ENCODE results near the gene PTTG1IP.
A peak's percentile ranks its signal among the peaks of the same experiment; 100 is the strongest.

The PTTG1IP gene

DNA sequence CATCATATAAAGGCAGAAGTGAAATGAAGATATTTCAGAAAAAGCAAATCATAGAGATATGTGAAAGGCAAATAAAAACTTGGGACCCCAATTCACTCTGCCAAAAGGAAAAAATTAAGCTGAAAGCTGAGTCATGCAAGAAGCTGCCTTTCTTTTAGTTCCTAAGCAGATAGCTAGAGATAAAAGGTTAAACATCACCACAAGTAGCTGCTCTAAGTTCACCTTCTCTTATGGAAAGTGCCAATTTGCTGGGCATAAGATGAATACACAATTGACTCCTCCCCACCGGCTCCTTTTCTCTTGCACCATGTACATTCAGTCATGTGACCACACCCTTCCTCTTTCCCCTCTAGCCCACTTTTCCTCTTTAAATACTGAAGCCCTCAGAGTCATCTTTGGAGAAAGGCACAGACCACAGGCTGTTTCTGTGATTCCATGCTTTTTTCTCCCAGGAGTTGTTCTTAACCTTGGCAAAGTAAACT lies 50.3 kb downstream of the PTTG1IP start:
- no peak for ATAC-seq
- DNase-seq: no peak

DNA sequence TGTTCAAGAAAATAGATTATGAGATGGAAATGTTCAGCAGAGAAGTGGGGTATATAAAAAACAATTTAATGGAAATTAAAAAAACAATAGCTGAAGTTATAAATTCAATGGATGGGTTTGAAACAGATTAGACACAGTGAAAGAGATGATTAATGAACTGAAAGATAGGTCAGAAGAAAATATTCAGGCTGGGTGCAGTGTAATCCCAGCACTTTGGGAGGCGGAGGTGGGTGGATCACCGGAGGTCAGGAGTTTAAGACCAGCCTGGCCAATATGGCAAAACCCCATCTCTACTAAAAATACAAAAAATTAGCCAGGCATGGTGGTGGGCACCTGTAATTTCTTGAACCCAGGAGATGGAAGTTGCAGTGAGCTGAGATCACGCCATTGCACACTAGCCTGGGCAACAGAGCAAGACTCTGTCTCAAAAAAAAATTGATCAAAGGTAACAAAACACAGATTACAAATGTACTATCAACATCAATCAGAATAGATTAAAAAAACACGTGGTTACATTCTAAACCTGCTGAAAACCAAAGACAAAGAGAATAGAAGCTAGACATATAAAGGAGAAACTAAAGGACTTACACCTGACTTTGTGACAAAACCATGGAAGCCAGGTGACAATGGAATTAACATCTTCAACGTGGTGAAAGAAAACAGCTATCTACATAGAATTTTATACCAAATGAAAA lies 50.9 kb downstream of the PTTG1IP start:
- no peak for ATAC-seq
- DNase-seq: no peak
- Mint-ChIP-seq H3K4me3 (no peak overlapping the region), H3K9me3 (peaks cover 16 to 44% of the 10 kb centered on the region in 2 donors), H3K4me1 (no peaks in the 10 kb centered on the region), H3K27ac (no peak overlapping the region), H3K27me3 (peaks cover 18% of the 10 kb centered on the region)

More for the DNA sequence above, 50.3 kb downstream of the PTTG1IP start:
- no peak overlapping the region for H3K4me3 Mint-ChIP-seq
- no peak overlapping the region for H3K27ac Mint-ChIP-seq
- H3K9me3 Mint-ChIP-seq: peaks cover 22 to 50% of the 10 kb centered on the region in 2 donors
- no peaks in the 10 kb centered on the region for H3K4me1 Mint-ChIP-seq
- H3K27me3 Mint-ChIP-seq: peaks cover 18% of the 10 kb centered on the region

DNA sequence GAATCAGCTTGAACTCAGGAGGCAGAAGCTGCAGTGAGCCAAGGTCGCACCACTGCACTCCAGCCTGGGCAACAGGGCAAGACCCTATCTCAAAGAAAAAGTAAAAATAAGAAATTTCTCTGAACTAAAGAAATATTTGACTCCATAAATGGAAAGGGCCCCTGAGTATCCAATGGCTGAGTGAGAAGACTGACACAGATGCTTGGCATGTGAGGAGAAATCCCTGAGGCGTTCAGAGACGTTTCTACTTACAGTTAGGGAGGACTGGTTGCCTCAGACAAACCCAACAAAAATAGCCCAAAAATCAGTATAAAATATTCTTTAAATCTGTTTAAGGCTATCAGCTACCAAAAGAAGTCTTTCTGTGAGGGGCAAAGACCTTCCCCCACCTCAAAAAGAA lies 52.6 kb downstream of the PTTG1IP start:
- Mint-ChIP-seq H3K27ac (no peak overlapping the region), H3K4me3 (no peak overlapping the region), H3K9me3 (peaks cover 10 to 37% of the 10 kb centered on the region in 2 donors), H3K27me3 (peaks cover 11% of the 10 kb centered on the region), H3K4me1 (peaks cover 13% of the 10 kb centered on the region)
- no peak for ATAC-seq
- DNase-seq: no peak

DNA sequence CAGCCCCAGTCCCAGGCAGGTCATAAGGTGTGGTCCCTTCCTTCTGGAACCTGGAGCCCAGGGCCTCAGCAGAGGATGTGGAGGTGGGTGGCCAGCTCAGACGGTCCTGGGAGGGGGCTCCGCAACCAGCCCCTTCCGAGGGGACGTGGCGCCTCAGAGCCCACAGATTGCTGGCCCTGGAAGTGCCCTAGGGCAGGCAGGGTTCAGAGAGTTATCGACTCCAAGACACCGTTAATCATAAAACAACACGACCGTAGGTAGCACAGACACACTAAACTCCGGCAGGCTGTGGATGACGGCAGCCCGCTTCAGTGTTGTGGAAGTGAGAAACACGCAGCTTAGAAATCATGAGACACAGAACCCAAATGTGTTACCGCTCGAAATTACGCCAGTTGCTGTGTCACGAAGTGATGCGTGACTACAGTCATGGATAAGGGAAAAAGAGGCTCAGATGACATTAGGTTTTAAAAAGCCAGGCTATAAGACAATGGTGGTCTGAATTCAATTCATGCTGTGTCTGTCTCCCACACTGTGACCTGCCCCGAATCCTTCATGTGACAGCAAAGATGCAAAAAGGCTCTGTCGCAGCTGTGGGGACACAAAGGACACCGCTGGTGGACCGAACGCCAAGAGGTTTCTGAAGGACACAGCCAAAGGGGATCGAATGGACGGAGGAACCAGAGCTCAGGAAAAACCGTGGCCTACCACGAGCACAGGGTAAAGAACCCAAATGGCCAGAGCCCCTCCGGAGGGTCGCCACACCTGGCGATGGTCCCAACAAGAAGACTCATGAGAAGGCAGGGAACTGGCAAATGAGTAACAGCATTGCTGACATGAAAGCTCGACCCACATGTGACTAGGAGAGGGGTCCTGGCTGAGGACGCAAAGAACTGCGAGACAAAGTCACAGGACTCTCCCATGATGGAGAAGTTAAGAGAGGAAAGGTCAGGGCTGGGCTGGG lies 53.9 kb downstream of the PTTG1IP start:
- peak overlapping the region in 1 of 2 donors; percentile 42 for H3K27ac Mint-ChIP-seq
- H3K9me3 Mint-ChIP-seq: peaks cover 10 to 37% of the 10 kb centered on the region in 2 donors
- H3K27me3 Mint-ChIP-seq: peaks cover 11% of the 10 kb centered on the region
- no peak for DNase-seq
- H3K4me1 Mint-ChIP-seq: peaks cover 21% of the 10 kb centered on the region
- H3K4me3 Mint-ChIP-seq: peak overlapping the region; percentile 31 to 51
- ATAC-seq: no peak

DNA sequence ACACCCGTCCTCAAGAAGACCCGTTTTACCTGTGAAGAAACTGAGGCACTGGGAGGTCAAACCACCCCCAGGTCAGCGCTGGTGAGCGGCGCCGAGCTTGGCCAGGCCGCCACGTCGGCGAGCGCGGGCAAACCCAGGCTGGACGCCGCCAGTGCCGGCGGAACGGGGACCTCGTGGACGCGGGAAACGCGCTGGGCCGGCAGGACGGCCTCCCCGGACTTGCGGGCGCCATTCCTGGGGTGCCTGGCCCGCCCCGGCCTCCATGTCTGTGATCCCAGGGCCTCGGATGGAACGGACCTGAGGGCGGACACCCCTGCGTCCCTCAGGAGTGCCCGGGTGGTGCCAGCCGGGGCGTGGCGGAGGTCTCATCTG lies 54.9 kb downstream of the PTTG1IP start:
- H3K9me3 Mint-ChIP-seq: peaks cover 10 to 32% of the 10 kb centered on the region in 2 donors
- ATAC-seq (no peak), DNase-seq (no peak)
- H3K27me3 Mint-ChIP-seq: peaks cover 11% of the 10 kb centered on the region
- peaks cover 21% of the 10 kb centered on the region for H3K4me1 Mint-ChIP-seq
- peak overlapping the region in 1 of 2 donors; percentile 78 for H3K27ac Mint-ChIP-seq
- peak overlapping the region; percentile 32 to 62 for H3K4me3 Mint-ChIP-seq

DNA sequence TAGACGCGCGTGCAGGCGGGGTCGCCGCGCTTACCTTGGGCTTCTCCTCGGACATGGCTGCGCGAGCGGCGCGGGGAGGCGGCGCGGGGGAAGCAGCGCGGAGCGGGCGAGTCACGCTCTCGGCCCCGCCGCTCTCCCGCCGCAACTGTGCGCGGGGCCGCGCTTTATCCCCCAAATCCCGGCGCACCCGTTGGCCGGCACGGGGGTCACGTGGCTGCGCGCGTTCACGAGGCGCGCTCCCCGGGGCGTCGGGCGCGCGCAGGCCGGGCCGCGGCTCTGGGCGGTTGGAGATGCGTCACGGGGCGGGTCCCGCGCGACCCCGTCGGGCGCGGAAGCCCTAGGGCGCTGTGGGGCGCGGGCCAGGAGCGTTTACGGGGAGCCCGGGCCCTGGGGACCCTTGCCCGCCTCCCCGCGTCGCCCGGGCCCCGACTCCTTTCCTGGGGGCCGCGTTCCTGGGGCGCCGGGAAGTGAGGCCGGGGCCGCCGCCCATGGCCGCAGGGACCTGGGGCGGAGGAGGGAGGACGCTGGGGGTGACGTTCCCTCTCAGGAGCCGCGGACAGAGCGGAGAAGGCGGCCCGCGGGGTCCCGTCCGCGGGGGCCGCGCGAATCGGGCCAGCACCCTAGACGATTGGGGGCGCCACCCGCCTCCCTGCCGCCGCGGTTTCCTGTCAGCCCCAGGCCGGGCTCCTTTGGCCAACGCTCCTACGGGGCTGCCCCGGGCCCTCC lies 55.4 kb downstream of the PTTG1IP start, which contains the start of gene SUMO3:
TSS of gene SUMO3 (minus strand) at position 149 of the 726 bp plus-strand sequence. CDS start at position 55, 94 bp downstream.
- Mint-ChIP-seq H3K9me3 (peaks cover 10 to 26% of the 10 kb centered on the region in 2 donors), H3K27me3 (peaks cover 11% of the 10 kb centered on the region), H3K27ac (peak within 1 kb of the TSS in 1 of 2 donors; percentile 78), H3K4me1 (peaks cover 24% of the 10 kb centered on the region), H3K4me3 (peak within 1 kb of the TSS; percentile 75 to 80)
- peak; percentile 88 to 92 for DNase-seq
- peak; percentile 79 for ATAC-seq

DNA sequence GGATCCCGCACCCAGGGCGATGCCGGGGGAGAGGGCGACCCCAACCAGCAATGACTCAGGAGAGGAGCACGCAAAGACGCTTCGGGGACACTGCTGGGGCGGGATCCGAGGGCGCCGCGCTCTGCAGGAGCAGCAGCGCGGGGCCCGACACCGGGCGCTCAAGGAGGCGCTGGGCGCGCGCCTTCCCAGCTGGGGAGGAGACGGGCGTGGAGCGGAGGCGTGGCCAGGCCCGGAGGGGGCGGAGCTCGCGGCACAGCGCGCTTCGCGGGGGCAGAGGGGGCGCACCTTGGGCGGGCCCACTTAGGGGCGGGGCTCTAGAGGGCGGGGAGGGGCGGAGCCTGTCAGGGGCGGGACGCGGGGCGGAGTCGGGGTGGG lies 56.0 kb downstream of the PTTG1IP start:
- Mint-ChIP-seq H3K4me3 (peak overlapping the region; percentile 75 to 80), H3K27ac (peak overlapping the region in 1 of 2 donors; percentile 76), H3K9me3 (peaks cover 10 to 21% of the 10 kb centered on the region in 2 donors), H3K4me1 (peaks cover 30% of the 10 kb centered on the region), H3K27me3 (peaks cover 11% of the 10 kb centered on the region)
- DNase-seq: peak; percentile 90 to 91
- peak; percentile 81 for ATAC-seq

DNA sequence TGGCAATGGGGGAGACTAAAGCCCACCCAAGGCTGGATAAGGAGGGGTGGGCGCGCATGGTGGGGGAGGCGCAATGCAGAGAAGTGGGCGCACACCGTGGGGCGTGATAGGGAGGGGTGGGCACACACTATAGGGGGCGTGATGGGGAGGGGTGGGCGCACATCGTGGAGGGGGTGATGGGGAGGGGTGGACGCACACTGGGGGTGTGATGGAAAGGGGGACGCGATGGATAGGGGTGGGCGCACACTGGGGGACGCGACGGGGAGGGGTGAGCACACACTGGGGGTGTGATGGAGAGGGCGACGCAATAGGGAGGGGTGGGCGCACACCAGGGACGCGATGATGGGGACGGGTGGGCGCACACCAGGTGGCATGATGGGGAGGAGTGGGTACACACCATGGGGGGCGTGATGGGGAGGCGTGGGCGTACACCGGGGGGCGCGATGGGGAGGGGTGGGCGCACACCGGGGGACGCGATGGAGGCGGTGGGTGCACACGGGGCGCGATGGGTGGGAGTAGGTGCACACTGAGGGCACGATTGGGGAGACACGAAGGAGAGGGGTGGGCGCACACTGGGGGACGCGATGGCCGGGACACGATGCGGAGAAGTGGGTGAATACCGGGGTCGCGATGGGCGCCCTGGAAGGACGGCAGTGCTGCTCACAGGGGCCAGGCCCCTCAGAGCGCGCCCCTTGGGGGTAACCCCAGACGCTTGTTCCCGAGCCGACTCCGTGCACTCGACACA lies 56.6 kb downstream of the PTTG1IP start:
- Mint-ChIP-seq H3K27me3 (peaks cover 11% of the 10 kb centered on the region), H3K9me3 (peaks cover 4 to 15% of the 10 kb centered on the region in 2 donors), H3K4me1 (peaks cover 34% of the 10 kb centered on the region), H3K4me3 (peak overlapping the region; percentile 81 to 91), H3K27ac (peak overlapping the region in 1 of 2 donors; percentile 87)
- ATAC-seq: peak; percentile 51
- no peak for DNase-seq

DNA sequence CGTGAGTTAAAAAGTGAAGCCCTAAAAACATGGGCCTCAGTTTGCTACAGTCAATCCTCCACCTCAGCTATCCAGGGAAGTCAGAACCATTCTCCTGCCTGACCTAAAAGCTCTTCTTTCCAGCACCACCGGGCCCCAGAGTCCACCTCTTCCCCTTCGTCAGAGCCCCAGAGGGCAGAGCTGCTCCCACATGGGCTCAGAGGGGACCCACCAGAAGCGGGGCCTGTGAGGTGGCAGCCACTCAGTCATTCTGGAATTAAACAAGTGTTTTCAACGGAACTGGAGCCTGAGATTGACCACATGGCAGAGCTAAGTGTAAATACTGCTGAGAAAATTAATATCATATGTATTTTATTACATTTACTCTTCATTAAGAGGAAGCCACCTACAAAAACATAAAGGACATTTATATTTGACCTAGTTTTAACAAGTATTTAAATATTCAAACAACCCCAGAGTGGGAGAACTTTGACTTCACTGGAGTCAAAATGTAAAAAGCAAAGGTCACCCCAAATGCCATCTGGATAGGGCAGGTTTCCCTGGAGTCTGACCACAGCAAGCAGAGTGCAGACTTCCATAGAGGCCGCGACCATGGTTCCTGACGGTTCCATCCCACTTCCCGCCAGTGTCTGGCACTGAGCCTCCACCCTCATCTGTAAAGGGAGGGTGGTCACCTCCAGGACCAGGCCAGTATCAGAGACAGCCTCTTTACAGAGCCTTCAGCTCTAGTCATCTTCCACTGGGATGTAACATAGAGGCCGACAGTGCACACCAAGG lies 57.5 kb downstream of the PTTG1IP start:
- DNase-seq (no peak), ATAC-seq (no peak)
- Mint-ChIP-seq H3K4me1 (peaks cover 42% of the 10 kb centered on the region), H3K27ac (peak overlapping the region in 1 of 2 donors; percentile 59), H3K4me3 (peak overlapping the region; percentile 81 to 91), H3K9me3 (peaks cover 0 to 11% of the 10 kb centered on the region in 2 donors), H3K27me3 (peaks cover 11% of the 10 kb centered on the region)

DNA sequence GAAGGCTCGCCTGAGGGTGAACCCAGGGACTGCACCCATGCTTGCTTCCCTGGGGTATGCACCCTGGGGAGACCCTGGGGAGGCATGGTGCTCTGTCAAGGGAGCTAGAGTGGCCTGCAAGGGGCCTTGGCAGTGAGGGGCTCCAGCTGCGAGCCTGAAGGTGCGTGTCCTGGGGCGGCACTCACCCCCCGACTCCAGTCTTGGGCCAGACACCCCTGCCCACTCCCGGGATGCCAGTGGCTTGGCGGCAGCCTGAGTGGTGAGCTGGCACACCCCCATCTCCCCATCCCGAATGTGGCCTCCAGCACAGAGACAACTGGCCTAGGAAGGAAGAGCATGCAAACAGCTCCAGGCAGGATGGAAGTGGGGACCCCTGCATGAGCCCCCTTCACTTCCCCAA lies 58.3 kb downstream of the PTTG1IP start:
- Mint-ChIP-seq H3K9me3 (peaks cover 0 to 6% of the 10 kb centered on the region in 2 donors), H3K27me3 (peaks cover 7% of the 10 kb centered on the region), H3K4me1 (peaks cover 46% of the 10 kb centered on the region), H3K27ac (no peak overlapping the region), H3K4me3 (no peak overlapping the region)
- no peak for ATAC-seq
- no peak for DNase-seq

DNA sequence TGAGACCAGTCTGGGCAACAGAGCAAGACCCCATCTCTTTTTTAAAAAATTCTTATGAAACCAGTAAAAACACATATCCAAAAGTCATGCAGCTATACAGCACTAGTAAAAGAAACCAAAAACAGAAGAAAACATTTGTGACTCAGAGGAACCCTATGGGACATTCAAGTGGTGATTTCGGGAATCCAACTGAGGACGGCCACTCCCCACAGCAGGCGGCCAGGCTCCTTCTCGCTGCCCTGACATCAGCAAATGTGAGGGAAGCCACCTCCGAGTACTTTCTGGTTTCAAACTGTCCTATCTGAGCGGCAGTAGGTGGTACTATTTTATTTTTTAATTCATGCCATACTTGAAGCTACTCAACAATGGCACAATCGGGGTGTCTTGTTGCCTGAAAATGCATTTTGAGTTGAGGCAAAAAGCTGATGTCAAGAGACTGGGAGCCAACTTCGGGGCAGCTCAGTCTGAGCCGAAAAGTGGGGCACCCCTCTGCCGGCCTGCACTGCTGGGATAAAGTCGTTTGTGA lies 58.9 kb downstream of the PTTG1IP start:
- DNase-seq (no peak), ATAC-seq (no peak)
- Mint-ChIP-seq H3K27me3 (peaks cover under 1% of the 10 kb centered on the region), H3K9me3 (no peaks in the 10 kb centered on the region), H3K27ac (no peak overlapping the region), H3K4me1 (peaks cover 46% of the 10 kb centered on the region), H3K4me3 (no peak overlapping the region)

DNA sequence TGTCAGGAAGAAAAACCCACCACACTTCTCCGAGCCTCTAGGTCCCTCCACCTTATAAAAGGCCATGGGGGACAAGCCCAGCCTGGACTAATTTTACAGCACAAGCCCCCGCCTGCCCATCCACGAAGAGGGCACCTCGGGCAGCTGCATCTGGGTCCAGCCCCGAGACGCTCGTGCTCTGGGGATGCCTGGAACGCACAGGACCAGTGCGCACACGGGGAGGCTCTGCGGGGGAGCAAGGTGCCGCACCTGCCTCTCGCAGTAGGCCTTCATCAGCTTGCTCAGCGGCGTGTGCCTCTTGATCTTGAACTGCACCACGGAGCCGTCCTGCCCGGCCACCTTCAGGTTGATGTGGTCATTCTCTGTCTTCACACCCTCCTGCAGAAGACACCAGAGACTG lies 59.8 kb downstream of the PTTG1IP start:
- DNase-seq (no peak), ATAC-seq (no peak)
- Mint-ChIP-seq H3K9me3 (no peaks in the 10 kb centered on the region), H3K4me1 (peaks cover 46% of the 10 kb centered on the region), H3K27me3 (no peaks in the 10 kb centered on the region), H3K4me3 (no peak overlapping the region), H3K27ac (no peak overlapping the region)

DNA sequence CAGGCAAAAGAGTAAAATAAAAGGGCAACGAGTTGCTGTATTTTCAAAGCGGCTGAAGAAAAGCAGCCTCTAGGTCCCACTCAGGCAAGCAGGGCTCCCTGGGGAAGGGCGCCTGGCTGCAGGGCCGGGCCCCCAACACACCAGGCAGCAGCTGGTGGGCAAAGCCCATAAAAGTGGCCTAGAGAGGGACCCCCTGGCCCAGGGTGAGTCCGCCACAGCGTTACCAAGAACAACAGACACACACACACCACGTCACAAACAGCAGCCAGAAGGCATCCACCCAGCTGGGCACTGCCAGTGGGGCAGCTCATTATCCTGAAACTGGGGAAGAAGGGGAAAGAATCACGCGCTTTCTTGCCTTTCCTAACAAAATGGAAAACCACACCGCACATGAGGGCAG lies 60.3 kb downstream of the PTTG1IP start:
- ATAC-seq (no peak), DNase-seq (no peak)
- Mint-ChIP-seq H3K4me3 (no peak overlapping the region), H3K27me3 (no peaks in the 10 kb centered on the region), H3K27ac (no peak overlapping the region), H3K4me1 (peaks cover 46% of the 10 kb centered on the region), H3K9me3 (no peaks in the 10 kb centered on the region)

DNA sequence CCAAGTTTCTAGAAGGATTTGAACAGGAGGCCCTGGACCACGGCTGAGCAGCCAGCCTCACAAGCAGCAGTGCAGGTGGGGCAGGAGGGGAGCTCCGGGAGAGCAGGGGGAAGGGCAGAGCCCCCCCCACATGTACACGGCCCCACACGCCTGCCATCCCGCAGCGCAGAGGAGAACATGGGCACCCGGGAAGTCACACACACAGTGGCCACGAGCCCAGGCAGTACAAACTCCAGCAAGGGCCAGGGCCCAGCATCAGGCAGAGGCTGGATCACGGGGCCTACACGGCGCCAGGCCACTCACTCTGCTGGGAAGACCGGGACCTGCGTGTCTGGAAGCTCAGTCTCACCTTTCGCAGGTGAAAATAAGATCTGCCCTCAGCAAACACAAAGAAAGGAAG lies 60.9 kb downstream of the PTTG1IP start:
- Mint-ChIP-seq H3K4me3 (no peak overlapping the region), H3K27me3 (no peaks in the 10 kb centered on the region), H3K9me3 (no peaks in the 10 kb centered on the region), H3K4me1 (peaks cover 46% of the 10 kb centered on the region), H3K27ac (no peak overlapping the region)
- DNase-seq (no peak), ATAC-seq (no peak)
